ENCODE measurements around the gene ARHGAP22.

The ARHGAP22 gene

GRCh38 chr10:48511875-48512231 lies 93.0 kb downstream of the ARHGAP22 start:
- DNase-seq (ENCODE audit: low read depth): no peak

- DNase-seq (ENCODE audit: low read depth): no peak
These were observed 93.6 kb downstream of the ARHGAP22 start for GRCh38 chr10:48511066-48511874.

- DNase-seq (ENCODE audit: low read depth): no peak
These were observed 94.7 kb downstream of the ARHGAP22 start for GRCh38 chr10:48509974-48510692.

- DNase-seq (ENCODE audit: low read depth): no peak
These were observed 95.8 kb downstream of the ARHGAP22 start for GRCh38 chr10:48508791-48509772.

GRCh38 chr10:48507933-48508790 lies 96.7 kb downstream of the ARHGAP22 start:
- DNase-seq (ENCODE audit: low read depth): no peak

GRCh38 chr10:48507494-48507893 lies 97.4 kb downstream of the ARHGAP22 start:
- no peak for DNase-seq (ENCODE audit: low read depth)

GRCh38 chr10:48506147-48506917 lies 98.5 kb downstream of the ARHGAP22 start:
- DNase-seq (ENCODE audit: low read depth): no peak

- no peak for DNase-seq (ENCODE audit: low read depth)
These were observed 99.3 kb downstream of the ARHGAP22 start for GRCh38 chr10:48505394-48506112.

- DNase-seq (ENCODE audit: low read depth): no peak
These were observed 100.6 kb downstream of the ARHGAP22 start for GRCh38 chr10:48504141-48504885.

GRCh38 chr10:48503293-48503911 lies 101.5 kb downstream of the ARHGAP22 start:
- no peak for DNase-seq (ENCODE audit: low read depth)

GRCh38 chr10:48502791-48503190 lies 102.1 kb downstream of the ARHGAP22 start:
- DNase-seq (ENCODE audit: low read depth): no peak

GRCh38 chr10:48501787-48502771 lies 102.8 kb downstream of the ARHGAP22 start:
- DNase-seq (ENCODE audit: low read depth): no peak

- no peak for DNase-seq (ENCODE audit: low read depth)
These were observed 103.6 kb downstream of the ARHGAP22 start for GRCh38 chr10:48501226-48501625.

- no peak for DNase-seq (ENCODE audit: low read depth)
These were observed 104.1 kb downstream of the ARHGAP22 start for GRCh38 chr10:48500771-48501170.

GRCh38 chr10:48498940-48499510 lies 105.8 kb downstream of the ARHGAP22 start:
- no peak for DNase-seq (ENCODE audit: low read depth)

GRCh38 chr10:48497780-48498770 lies 106.8 kb downstream of the ARHGAP22 start:
- DNase-seq (ENCODE audit: low read depth): no peak

Data from stimulated activated CD8-positive, alpha-beta memory T cell treated with anti-CD3 and anti-CD28 coated beads, Interleukin-12 subunit alpha, Interleukin-12 subunit beta, amount 100 ng/mL, for 1 hour (primary cell).